ENCODE results near the gene ACACA.
A peak's percentile ranks its signal among the peaks of the same experiment; 100 is the strongest.

The ACACA gene

GRCh38 chr17:37052450-37052849, 354.2 kb downstream of the ACACA start:
- Histone ChIP-seq H3K27me3 (ENCODE audit: insufficient read depth, low read length) (no peaks in the 10 kb centered on the region), H3K9ac (ENCODE audit: low read depth, low read length) (no peak overlapping the region), H3K36me3 (ENCODE audit: insufficient read depth, low read depth, low read length) (peaks cover 7% of the 10 kb centered on the region; the same call in 1 of the 2 replicates), H3K4me1 (ENCODE audit: insufficient read depth, low read length) (peaks cover 16% of the 10 kb centered on the region), H3K4me3 (ENCODE audit: low read length) (no peak overlapping the region), H3K9me3 (ENCODE audit: insufficient read depth, low read depth, low read length) (no peaks in the 10 kb centered on the region), H3K27ac (ENCODE audit: low read length) (no peak overlapping the region)

- no peak overlapping the region for H3K27ac ChIP-seq (ENCODE audit: low read length)
- no peak overlapping the region for H3K9ac ChIP-seq (ENCODE audit: low read depth, low read length)
- H3K4me1 ChIP-seq (ENCODE audit: insufficient read depth, low read length) = peaks cover 20% of the 10 kb centered on the region
- peaks cover 6% of the 10 kb centered on the region; the same call in 1 of the 2 replicates for H3K36me3 ChIP-seq (ENCODE audit: insufficient read depth, low read depth, low read length)
- H3K9me3 ChIP-seq (ENCODE audit: insufficient read depth, low read depth, low read length) = no peaks in the 10 kb centered on the region
- no peak overlapping the region for H3K4me3 ChIP-seq (ENCODE audit: low read length)
- no peaks in the 10 kb centered on the region for H3K27me3 ChIP-seq (ENCODE audit: insufficient read depth, low read length)
Observed at GRCh38 chr17:37051833-37052232, 354.8 kb downstream of the ACACA start.

GRCh38 chr17:37051381-37051780, 355.3 kb downstream of the ACACA start:
- Histone ChIP-seq H3K4me3 (ENCODE audit: low read length) (no peak overlapping the region), H3K27me3 (ENCODE audit: insufficient read depth, low read length) (no peaks in the 10 kb centered on the region), H3K36me3 (ENCODE audit: insufficient read depth, low read depth, low read length) (peaks cover 2% of the 10 kb centered on the region; the same call in 1 of the 2 replicates)

GRCh38 chr17:37050920-37051319, 355.7 kb downstream of the ACACA start:
- Histone ChIP-seq H3K27ac (ENCODE audit: low read length) (no peak overlapping the region), H3K36me3 (ENCODE audit: insufficient read depth, low read depth, low read length) (no peaks in the 10 kb centered on the region; the same call in 1 of the 2 replicates), H3K4me3 (ENCODE audit: low read length) (no peak overlapping the region)

More at GRCh38 chr17:37051381-37051780, 355.3 kb downstream of the ACACA start:
- Histone ChIP-seq H3K9me3 (ENCODE audit: insufficient read depth, low read depth, low read length) (no peaks in the 10 kb centered on the region), H3K4me1 (ENCODE audit: insufficient read depth, low read length) (peaks cover 20% of the 10 kb centered on the region), H3K27ac (ENCODE audit: low read length) (no peak overlapping the region), H3K9ac (ENCODE audit: low read depth, low read length) (no peak overlapping the region)

GRCh38 chr17:37048811-37049210, 357.8 kb downstream of the ACACA start:
- H3K36me3 ChIP-seq (ENCODE audit: insufficient read depth, low read depth, low read length) = no peaks in the 10 kb centered on the region; the same call in 1 of the 2 replicates
- H3K27me3 ChIP-seq (ENCODE audit: insufficient read depth, low read length) = no peaks in the 10 kb centered on the region
- no peak overlapping the region for H3K27ac ChIP-seq (ENCODE audit: low read length)

More at GRCh38 chr17:37050920-37051319, 355.7 kb downstream of the ACACA start:
- Histone ChIP-seq H3K9ac (ENCODE audit: low read depth, low read length) (no peak overlapping the region), H3K27me3 (ENCODE audit: insufficient read depth, low read length) (no peaks in the 10 kb centered on the region), H3K9me3 (ENCODE audit: insufficient read depth, low read depth, low read length) (no peaks in the 10 kb centered on the region), H3K4me1 (ENCODE audit: insufficient read depth, low read length) (peaks cover 25% of the 10 kb centered on the region)

GRCh38 chr17:37047631-37048104, 359.0 kb downstream of the ACACA start:
- peaks cover 40% of the 10 kb centered on the region for H3K4me1 ChIP-seq (ENCODE audit: insufficient read depth, low read length)
- H3K27me3 ChIP-seq (ENCODE audit: insufficient read depth, low read length) = no peaks in the 10 kb centered on the region
- H3K4me3 ChIP-seq (ENCODE audit: low read length) = no peak overlapping the region
- H3K36me3 ChIP-seq (ENCODE audit: insufficient read depth, low read depth, low read length) = no peaks in the 10 kb centered on the region; the same call in 1 of the 2 replicates
- H3K27ac ChIP-seq (ENCODE audit: low read length) = no peak overlapping the region
- no peaks in the 10 kb centered on the region for H3K9me3 ChIP-seq (ENCODE audit: insufficient read depth, low read depth, low read length)
- H3K9ac ChIP-seq (ENCODE audit: low read depth, low read length) = peak overlapping the region; percentile 41; the same call in 1 of the 2 replicates

More at GRCh38 chr17:37048811-37049210, 357.8 kb downstream of the ACACA start:
- H3K9ac ChIP-seq (ENCODE audit: low read depth, low read length) = no peak overlapping the region
- peaks cover 40% of the 10 kb centered on the region for H3K4me1 ChIP-seq (ENCODE audit: insufficient read depth, low read length)
- no peak overlapping the region for H3K4me3 ChIP-seq (ENCODE audit: low read length)
- H3K9me3 ChIP-seq (ENCODE audit: insufficient read depth, low read depth, low read length) = no peaks in the 10 kb centered on the region

GRCh38 chr17:37045351-37045922, 361.2 kb downstream of the ACACA start:
- no peaks in the 10 kb centered on the region for H3K9me3 ChIP-seq (ENCODE audit: insufficient read depth, low read depth, low read length)
- H3K36me3 ChIP-seq (ENCODE audit: insufficient read depth, low read depth, low read length) = no peaks in the 10 kb centered on the region; the same call in 1 of the 2 replicates
- H3K27me3 ChIP-seq (ENCODE audit: insufficient read depth, low read length) = no peaks in the 10 kb centered on the region
- H3K9ac ChIP-seq (ENCODE audit: low read depth, low read length) = no peak overlapping the region
- peak overlapping the region; percentile 8 for H3K27ac ChIP-seq (ENCODE audit: low read length)
- H3K4me1 ChIP-seq (ENCODE audit: insufficient read depth, low read length) = peaks cover 26% of the 10 kb centered on the region
- no peak overlapping the region for H3K4me3 ChIP-seq (ENCODE audit: low read length)

- H3K9me3 ChIP-seq (ENCODE audit: insufficient read depth, low read depth, low read length) = no peaks in the 10 kb centered on the region
- H3K27me3 ChIP-seq (ENCODE audit: insufficient read depth, low read length) = no peaks in the 10 kb centered on the region
- no peaks in the 10 kb centered on the region for H3K36me3 ChIP-seq (ENCODE audit: insufficient read depth, low read depth, low read length)
- H3K4me3 ChIP-seq (ENCODE audit: low read length) = no peak overlapping the region
- no peak overlapping the region for H3K9ac ChIP-seq (ENCODE audit: low read depth, low read length)
- no peak overlapping the region for H3K27ac ChIP-seq (ENCODE audit: low read length)
- H3K4me1 ChIP-seq (ENCODE audit: insufficient read depth, low read length) = peaks cover 26% of the 10 kb centered on the region
Observed at GRCh38 chr17:37043201-37043600, 363.4 kb downstream of the ACACA start.

- no peaks in the 10 kb centered on the region for H3K27me3 ChIP-seq (ENCODE audit: insufficient read depth, low read length)
- no peak overlapping the region for H3K4me3 ChIP-seq (ENCODE audit: low read length)
- no peak overlapping the region for H3K9ac ChIP-seq (ENCODE audit: low read depth, low read length)
- no peaks in the 10 kb centered on the region for H3K36me3 ChIP-seq (ENCODE audit: insufficient read depth, low read depth, low read length)
- H3K4me1 ChIP-seq (ENCODE audit: insufficient read depth, low read length) = peaks cover 20% of the 10 kb centered on the region
- H3K27ac ChIP-seq (ENCODE audit: low read length) = no peak overlapping the region
- no peaks in the 10 kb centered on the region for H3K9me3 ChIP-seq (ENCODE audit: insufficient read depth, low read depth, low read length)
Observed at GRCh38 chr17:37041932-37042331, 364.7 kb downstream of the ACACA start.

- Histone ChIP-seq H3K36me3 (ENCODE audit: insufficient read depth, low read depth, low read length) (no peaks in the 10 kb centered on the region), H3K9me3 (ENCODE audit: insufficient read depth, low read depth, low read length) (no peaks in the 10 kb centered on the region), H3K4me1 (ENCODE audit: insufficient read depth, low read length) (peaks cover 2% of the 10 kb centered on the region; the same call in 1 of the 2 replicates), H3K27ac (ENCODE audit: low read length) (no peak overlapping the region), H3K27me3 (ENCODE audit: insufficient read depth, low read length) (no peaks in the 10 kb centered on the region), H3K9ac (ENCODE audit: low read depth, low read length) (no peak overlapping the region), H3K4me3 (ENCODE audit: low read length) (no peak overlapping the region)
Observed at GRCh38 chr17:37039269-37039668, 367.4 kb downstream of the ACACA start.

- Histone ChIP-seq H3K36me3 (ENCODE audit: insufficient read depth, low read depth, low read length) (no peaks in the 10 kb centered on the region; the same call in 1 of the 2 replicates), H3K9ac (ENCODE audit: low read depth, low read length) (no peak overlapping the region)
Observed at GRCh38 chr17:37037590-37038155, 369.0 kb downstream of the ACACA start.

More at GRCh38 chr17:37037590-37038155, 369.0 kb downstream of the ACACA start:
- Histone ChIP-seq H3K27ac (ENCODE audit: low read length) (no peak overlapping the region), H3K9me3 (ENCODE audit: insufficient read depth, low read depth, low read length) (no peaks in the 10 kb centered on the region), H3K4me1 (ENCODE audit: insufficient read depth, low read length) (no peaks in the 10 kb centered on the region), H3K4me3 (ENCODE audit: low read length) (no peak overlapping the region), H3K27me3 (ENCODE audit: insufficient read depth, low read length) (no peaks in the 10 kb centered on the region)

Data from iPS-20b (cell line).